Measurements from ENCODE around the gene ZNF660. TPM values are rescaled to one million over a fixed set of nuclear protein-coding genes. Genes with fewer than 3 reads are reported as not detected.
A peak's percentile ranks its signal among the peaks of the same experiment; 100 is the strongest.
"Not testable (repeated sequence)": the region's sequence is repeated elsewhere in the genome, so short reads cannot be mapped to it uniquely, and the experiment has no call there.

Gene ZNF660
- total and polyA plus RNA-seq, 2 donors from 2014 or later = 0.69 to 5.3 TPM

DNA sequence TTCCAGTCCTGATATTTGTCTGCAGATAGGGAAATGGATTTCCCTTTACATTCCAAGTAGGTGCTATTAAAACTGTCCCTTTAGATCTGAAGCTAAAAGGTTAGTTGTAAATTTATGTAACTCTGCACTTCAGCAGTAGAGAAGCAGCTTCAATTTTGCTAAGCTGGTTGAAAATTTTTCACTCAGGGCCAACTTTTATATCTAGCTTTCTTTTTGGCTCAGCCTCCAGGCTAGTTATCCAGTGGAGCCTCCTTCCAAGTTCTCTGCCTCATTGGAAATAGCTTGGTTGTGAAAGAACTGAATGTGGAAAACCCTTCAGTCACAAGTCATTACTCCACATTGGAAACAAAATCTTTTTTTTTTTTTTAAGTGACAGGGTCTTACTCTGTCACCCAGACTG lies 8.2 kb upstream of the ZNF660 start:
- Histone ChIP-seq H3K36me3 (ENCODE audit: control insufficient read depth in 2 of 3, insufficient read depth in 3 of 3, low read length in 3 of 3) (peaks cover 0 to 4% (median 2%) of the 10 kb centered on the region in 3 donors), H3K4me3 (ENCODE audit: low read length in 3 of 3) (no peak overlapping the region), H3K27ac (ENCODE audit: low read depth in 2 of 2, low read length in 2 of 2) (no peak overlapping the region), H3K27me3 (ENCODE audit: control insufficient read depth, insufficient read depth, low read length) (no peaks in the 10 kb centered on the region), H3K4me1 (ENCODE audit: control insufficient read depth in 2 of 3, insufficient read depth in 2 of 3, low read depth in 1 of 3, low read length in 3 of 3) (no peaks in the 10 kb centered on the region), H3K9ac (ENCODE audit: low read length in 3 of 3) (no peak overlapping the region), H3K9me3 (ENCODE audit: control insufficient read depth in 2 of 3, insufficient read depth in 1 of 3, low read length in 3 of 3) (peaks cover 0 to 11% (median 0%) of the 10 kb centered on the region in 3 donors)
- DNase-seq = no peak
- no peak for FAIRE-seq
- intact Hi-C loops (cut with DNase I) = no loop called here
- no peak for TF ChIP-seq CTCF (IDR thresholded peaks at IDR 0.05; ENCODE audit: borderline replicate concordance, extremely low read depth, insufficient read depth)

DNA sequence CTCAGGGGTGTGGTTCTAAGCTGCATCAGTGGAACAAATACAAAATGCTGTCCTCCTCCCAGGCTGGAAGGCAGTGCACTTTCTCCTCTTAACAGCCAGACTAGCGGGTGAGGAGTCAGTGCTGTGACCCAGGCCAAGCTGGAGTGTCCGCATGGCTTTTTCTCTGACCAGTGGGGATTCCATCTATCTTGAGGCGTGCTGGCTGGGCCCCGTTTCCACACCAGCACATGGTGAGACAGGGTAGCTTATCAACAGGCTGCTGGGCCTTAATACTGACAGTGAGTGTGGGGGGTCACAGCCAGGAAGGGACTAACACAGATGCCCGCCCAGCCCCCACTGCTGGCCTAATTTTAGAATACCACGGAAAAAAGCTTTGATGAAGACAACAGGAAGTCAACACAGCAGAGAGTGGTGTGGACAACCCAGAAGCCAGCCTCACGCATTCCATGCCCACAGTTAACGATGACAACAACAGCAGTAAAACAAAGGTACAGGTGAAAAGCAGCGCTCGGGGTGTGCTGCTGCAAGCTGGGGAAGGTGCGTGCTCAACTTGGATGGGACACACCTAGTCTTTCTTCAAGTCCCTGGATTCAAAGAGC lies 7.3 kb upstream of the ZNF660 start:
- H3K4me1 ChIP-seq (ENCODE audit: control insufficient read depth in 2 of 3, insufficient read depth in 2 of 3, low read depth in 1 of 3, low read length in 3 of 3); H3K9ac ChIP-seq (ENCODE audit: low read length in 3 of 3); FAIRE-seq; intact Hi-C loops (cut with DNase I); H3K27me3 ChIP-seq (ENCODE audit: control insufficient read depth, insufficient read depth, low read length); DNase-seq; H3K36me3 ChIP-seq (ENCODE audit: control insufficient read depth in 2 of 3, insufficient read depth in 3 of 3, low read length in 3 of 3); H3K4me3 ChIP-seq (ENCODE audit: low read length in 3 of 3); H3K27ac ChIP-seq (ENCODE audit: low read depth in 2 of 2, low read length in 2 of 2): not testable (repeated sequence)
- H3K9me3 ChIP-seq (ENCODE audit: control insufficient read depth in 2 of 3, insufficient read depth in 1 of 3, low read length in 3 of 3) = peaks cover 0 to 11% (median 0%) of the 10 kb centered on the region in 3 donors

GRCh38 chr3:44578316-44578715 lies 6.4 kb upstream of the ZNF660 start:
- H3K9ac ChIP-seq (ENCODE audit: low read length in 3 of 3); H3K36me3 ChIP-seq (ENCODE audit: control insufficient read depth in 2 of 3, insufficient read depth in 3 of 3, low read length in 3 of 3); H3K9me3 ChIP-seq (ENCODE audit: control insufficient read depth in 2 of 3, insufficient read depth in 1 of 3, low read length in 3 of 3); H3K27ac ChIP-seq (ENCODE audit: low read depth in 2 of 2, low read length in 2 of 2); intact Hi-C loops (cut with DNase I); H3K4me1 ChIP-seq (ENCODE audit: control insufficient read depth in 2 of 3, insufficient read depth in 2 of 3, low read depth in 1 of 3, low read length in 3 of 3); FAIRE-seq; H3K27me3 ChIP-seq (ENCODE audit: control insufficient read depth, insufficient read depth, low read length); DNase-seq; H3K4me3 ChIP-seq (ENCODE audit: low read length in 3 of 3): not testable (repeated sequence)

- H3K27ac ChIP-seq (ENCODE audit: low read depth in 2 of 2, low read length in 2 of 2); intact Hi-C loops (cut with DNase I); H3K4me3 ChIP-seq (ENCODE audit: low read length in 3 of 3); H3K9me3 ChIP-seq (ENCODE audit: control insufficient read depth in 2 of 3, insufficient read depth in 1 of 3, low read length in 3 of 3); FAIRE-seq; H3K9ac ChIP-seq (ENCODE audit: low read length in 3 of 3); H3K36me3 ChIP-seq (ENCODE audit: control insufficient read depth in 2 of 3, insufficient read depth in 3 of 3, low read length in 3 of 3); H3K4me1 ChIP-seq (ENCODE audit: control insufficient read depth in 2 of 3, insufficient read depth in 2 of 3, low read depth in 1 of 3, low read length in 3 of 3); H3K27me3 ChIP-seq (ENCODE audit: control insufficient read depth, insufficient read depth, low read length): not testable (repeated sequence)
- DNase-seq = peak in 1 of 5 donors; percentile 53
Observed at GRCh38 chr3:44578924-44579515, 5.7 kb upstream of the ZNF660 start.

DNA sequence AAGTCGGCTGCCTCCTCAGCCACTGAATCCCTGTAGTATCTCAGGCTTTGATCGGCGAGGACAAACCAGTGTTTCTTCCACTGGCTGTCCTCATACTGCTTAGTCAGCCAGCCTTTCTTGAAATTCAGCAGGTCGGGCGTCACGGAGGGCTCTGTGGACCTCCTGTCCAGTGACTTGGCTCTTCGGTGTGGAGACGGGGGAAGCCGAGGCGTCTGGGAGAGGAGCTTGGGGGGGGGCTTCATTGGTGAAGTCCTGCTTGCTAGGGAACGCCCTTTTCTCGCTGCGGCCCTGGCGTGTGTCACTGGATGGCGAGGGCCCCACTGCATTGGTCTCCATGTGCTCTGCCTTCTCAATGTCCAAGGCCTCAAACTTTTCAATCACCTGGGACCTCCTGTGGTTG lies 5.0 kb upstream of the ZNF660 start:
- H3K9me3 ChIP-seq (ENCODE audit: control insufficient read depth in 2 of 3, insufficient read depth in 1 of 3, low read length in 3 of 3); H3K4me1 ChIP-seq (ENCODE audit: control insufficient read depth in 2 of 3, insufficient read depth in 2 of 3, low read depth in 1 of 3, low read length in 3 of 3); H3K36me3 ChIP-seq (ENCODE audit: control insufficient read depth in 2 of 3, insufficient read depth in 3 of 3, low read length in 3 of 3); H3K27ac ChIP-seq (ENCODE audit: low read depth in 2 of 2, low read length in 2 of 2); DNase-seq; FAIRE-seq; H3K4me3 ChIP-seq (ENCODE audit: low read length in 3 of 3); H3K9ac ChIP-seq (ENCODE audit: low read length in 3 of 3); H3K27me3 ChIP-seq (ENCODE audit: control insufficient read depth, insufficient read depth, low read length); intact Hi-C loops (cut with DNase I): not testable (repeated sequence)

DNA sequence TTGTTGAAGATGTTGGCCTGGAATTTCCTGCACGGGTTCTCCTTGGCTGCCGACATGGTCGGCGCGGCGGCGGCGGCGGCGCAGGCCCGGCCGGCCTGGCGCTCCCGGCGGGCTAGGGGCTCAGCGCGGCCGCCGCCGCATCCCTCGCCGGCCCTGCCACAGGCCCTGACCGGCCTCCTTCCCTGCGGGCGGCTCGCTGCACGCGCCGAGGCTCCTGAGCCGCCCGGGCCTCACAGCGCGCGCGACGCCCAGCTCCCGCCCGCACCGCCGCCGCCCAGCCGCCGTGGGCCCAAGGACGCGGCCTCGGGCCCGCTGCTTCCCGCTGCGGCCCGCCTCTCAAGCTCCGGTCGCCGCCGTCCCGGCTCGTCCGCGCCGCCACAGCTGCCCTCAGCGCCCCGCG lies 3.8 kb upstream of the ZNF660 start:
- H3K9ac ChIP-seq (ENCODE audit: low read length in 3 of 3); H3K4me1 ChIP-seq (ENCODE audit: control insufficient read depth in 2 of 3, insufficient read depth in 2 of 3, low read depth in 1 of 3, low read length in 3 of 3); H3K36me3 ChIP-seq (ENCODE audit: control insufficient read depth in 2 of 3, insufficient read depth in 3 of 3, low read length in 3 of 3); H3K4me3 ChIP-seq (ENCODE audit: low read length in 3 of 3); H3K9me3 ChIP-seq (ENCODE audit: control insufficient read depth in 2 of 3, insufficient read depth in 1 of 3, low read length in 3 of 3); FAIRE-seq; H3K27me3 ChIP-seq (ENCODE audit: control insufficient read depth, insufficient read depth, low read length); intact Hi-C loops (cut with DNase I); H3K27ac ChIP-seq (ENCODE audit: low read depth in 2 of 2, low read length in 2 of 2): not testable (repeated sequence)
- peak in 1 of 5 donors; percentile 2 for DNase-seq

All from kidney (tissue), 14 donors.